Measurements from ENCODE around the gene IRX2. TPM values are rescaled to one million over a fixed set of nuclear protein-coding genes. Genes with fewer than 3 reads are reported as not detected.

Gene IRX2
- total and polyA plus RNA-seq, 2 donors (not counting 1 experiment from before 2014, with no cell fraction given) = 0.33 to 0.40 TPM

DNA sequence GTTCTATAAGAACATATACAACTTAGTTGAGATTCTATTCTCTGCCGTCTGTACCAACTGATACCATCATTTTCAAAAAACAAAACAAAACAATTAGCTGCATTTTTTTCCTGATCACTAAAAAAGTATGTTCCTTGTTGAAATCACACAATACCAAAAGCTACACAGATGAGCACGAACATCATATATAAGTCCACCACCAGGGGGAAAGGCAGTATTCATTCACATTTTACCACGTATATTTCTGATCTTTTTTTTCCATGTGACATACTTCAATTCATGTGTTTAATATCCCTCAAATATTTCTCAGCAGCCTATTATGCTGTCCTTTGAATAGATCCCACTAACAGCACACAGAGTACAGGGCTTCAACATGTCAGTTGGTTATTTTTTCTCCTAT, 40.6 kb downstream of the IRX2 start:
- Histone ChIP-seq H3K4me3 (replicated peaks in 1 of 4; ENCODE audit: control extremely low read depth in 1 of 4, insufficient read depth in 1 of 4, low read depth in 3 of 4, low read length in 4 of 4) (no peak overlapping the region), H3K79me2 (ENCODE audit: control insufficient read depth, insufficient read depth, low read length) (no peaks in the 10 kb centered on the region), H3K4me2 (ENCODE audit: extremely low read depth, insufficient read depth, low read length) (no peak overlapping the region), H3K9ac (ENCODE audit: insufficient read depth, low read length) (no peak overlapping the region), H3K27me3 (ENCODE audit: control insufficient read depth, insufficient read depth, low read length) (no peaks in the 10 kb centered on the region), H3K4me1 (ENCODE audit: control insufficient read depth, extremely low read depth, insufficient read depth, low read length) (no peaks in the 10 kb centered on the region), H3K27ac (ENCODE audit: insufficient read depth, low read length) (no peak overlapping the region), H3K9me3 (ENCODE audit: control insufficient read depth, insufficient read depth, low read depth, low read length) (no peaks in the 10 kb centered on the region), H2AFZ (ENCODE audit: low read length) (no peak overlapping the region), H3K36me3 (ENCODE audit: control insufficient read depth, insufficient read depth, low read length) (no peaks in the 10 kb centered on the region), H4K20me1 (ENCODE audit: control insufficient read depth, extremely low read depth, insufficient read depth, low read length) (no peaks in the 10 kb centered on the region)
- DNase-seq (ENCODE audit: low read depth in 2 of 2) = peak in 1 of 2 donors; percentile 2
- TF ChIP-seq, protein P1, sequence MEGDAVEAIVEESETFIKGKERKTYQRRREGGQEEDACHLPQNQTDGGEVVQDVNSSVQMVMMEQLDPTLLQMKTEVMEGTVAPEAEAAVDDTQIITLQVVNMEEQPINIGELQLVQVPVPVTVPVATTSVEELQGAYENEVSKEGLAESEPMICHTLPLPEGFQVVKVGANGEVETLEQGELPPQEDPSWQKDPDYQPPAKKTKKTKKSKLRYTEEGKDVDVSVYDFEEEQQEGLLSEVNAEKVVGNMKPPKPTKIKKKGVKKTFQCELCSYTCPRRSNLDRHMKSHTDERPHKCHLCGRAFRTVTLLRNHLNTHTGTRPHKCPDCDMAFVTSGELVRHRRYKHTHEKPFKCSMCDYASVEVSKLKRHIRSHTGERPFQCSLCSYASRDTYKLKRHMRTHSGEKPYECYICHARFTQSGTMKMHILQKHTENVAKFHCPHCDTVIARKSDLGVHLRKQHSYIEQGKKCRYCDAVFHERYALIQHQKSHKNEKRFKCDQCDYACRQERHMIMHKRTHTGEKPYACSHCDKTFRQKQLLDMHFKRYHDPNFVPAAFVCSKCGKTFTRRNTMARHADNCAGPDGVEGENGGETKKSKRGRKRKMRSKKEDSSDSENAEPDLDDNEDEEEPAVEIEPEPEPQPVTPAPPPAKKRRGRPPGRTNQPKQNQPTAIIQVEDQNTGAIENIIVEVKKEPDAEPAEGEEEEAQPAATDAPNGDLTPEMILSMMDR (conservative IDR thresholded peaks at IDR 0.05 in 1 of 2, IDR thresholded peaks at IDR 0.05 in 1 of 2; ENCODE audit: low read depth in 1 of 2, low read length in 2 of 2) = no peak
- TF ChIP-seq EZH2 (IDR thresholded peaks at IDR 0.05; ENCODE audit: low read length, missing control alignments) = no peak

DNA sequence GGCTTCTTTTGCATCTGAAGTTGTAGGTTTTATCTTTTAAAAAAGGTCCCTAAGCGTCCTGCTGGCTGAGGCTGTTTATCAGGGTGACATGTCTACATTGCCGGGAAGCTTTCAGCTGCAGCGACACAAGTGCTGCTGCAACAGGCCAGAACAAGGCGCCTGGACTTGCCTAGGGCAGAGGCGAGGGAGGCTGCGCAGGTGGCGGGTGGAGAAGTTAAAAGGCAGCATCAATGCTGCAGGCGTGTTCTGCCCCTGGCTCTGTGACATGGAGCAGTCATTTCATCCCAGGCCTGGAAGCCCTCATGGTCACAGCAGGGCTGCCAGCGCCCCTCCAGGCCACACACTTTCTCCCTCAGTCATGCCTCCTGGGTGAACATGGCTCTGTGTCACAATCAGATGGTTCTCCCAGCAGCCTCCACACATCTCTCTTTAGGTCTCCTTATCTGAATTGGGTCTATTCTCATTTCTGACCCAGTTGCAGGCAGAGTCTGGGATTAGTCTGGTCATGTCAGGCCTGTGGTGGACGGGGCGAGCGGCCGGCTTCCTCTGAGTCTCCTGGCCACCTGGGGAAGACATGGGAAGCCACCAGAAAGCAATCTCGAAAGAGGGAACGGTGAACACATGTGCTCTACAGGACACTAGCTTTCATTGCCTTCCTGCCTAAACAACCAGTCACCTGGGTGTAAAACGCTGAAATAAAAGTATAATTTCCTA, 41.3 kb downstream of the IRX2 start:
- TF ChIP-seq EZH2 (IDR thresholded peaks at IDR 0.05; ENCODE audit: low read length, missing control alignments) = no peak
- TF ChIP-seq, protein P1 (conservative IDR thresholded peaks at IDR 0.05 in 1 of 2, IDR thresholded peaks at IDR 0.05 in 1 of 2; ENCODE audit: low read depth in 1 of 2, low read length in 2 of 2) = no peak
- Histone ChIP-seq H3K36me3 (ENCODE audit: control insufficient read depth, insufficient read depth, low read length) (no peaks in the 10 kb centered on the region), H3K9ac (ENCODE audit: insufficient read depth, low read length) (no peak overlapping the region), H3K4me1 (ENCODE audit: control insufficient read depth, extremely low read depth, insufficient read depth, low read length) (no peaks in the 10 kb centered on the region), H3K4me2 (ENCODE audit: extremely low read depth, insufficient read depth, low read length) (no peak overlapping the region), H3K27me3 (ENCODE audit: control insufficient read depth, insufficient read depth, low read length) (no peaks in the 10 kb centered on the region), H3K27ac (ENCODE audit: insufficient read depth, low read length) (no peak overlapping the region), H2AFZ (ENCODE audit: low read length) (no peak overlapping the region), H4K20me1 (ENCODE audit: control insufficient read depth, extremely low read depth, insufficient read depth, low read length) (no peaks in the 10 kb centered on the region), H3K4me3 (replicated peaks in 1 of 4; ENCODE audit: control extremely low read depth in 1 of 4, insufficient read depth in 1 of 4, low read depth in 3 of 4, low read length in 4 of 4) (no peak overlapping the region), H3K79me2 (ENCODE audit: control insufficient read depth, insufficient read depth, low read length) (no peaks in the 10 kb centered on the region), H3K9me3 (ENCODE audit: control insufficient read depth, insufficient read depth, low read depth, low read length) (no peaks in the 10 kb centered on the region)
- DNase-seq (ENCODE audit: low read depth in 2 of 2) = no peak

DNA sequence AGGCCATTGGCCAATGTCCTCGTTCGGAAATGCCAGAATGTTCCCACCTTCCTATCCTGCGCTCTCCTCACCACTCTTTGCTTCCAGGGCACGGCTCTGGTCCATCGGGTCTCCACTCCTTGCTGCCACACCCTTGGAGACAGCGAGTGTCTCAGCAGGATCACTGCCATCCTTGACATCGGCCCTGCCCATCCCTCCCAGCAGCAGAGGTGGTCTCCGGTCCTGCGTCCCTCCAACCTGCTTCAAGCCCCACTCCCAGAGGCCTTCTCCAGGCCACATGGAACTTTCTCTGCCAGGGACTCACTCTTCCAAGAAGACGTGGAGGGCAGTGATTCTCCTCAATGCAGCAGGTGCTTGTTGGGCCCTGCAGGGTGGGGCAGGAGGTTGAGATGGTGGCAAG, 42.7 kb downstream of the IRX2 start:
- H3K36me3 ChIP-seq (ENCODE audit: control insufficient read depth, insufficient read depth, low read length) = no peaks in the 10 kb centered on the region
- no peaks in the 10 kb centered on the region for H3K9me3 ChIP-seq (ENCODE audit: control insufficient read depth, insufficient read depth, low read depth, low read length)
- H2AFZ ChIP-seq (ENCODE audit: low read length) = no peak overlapping the region
- H3K27me3 ChIP-seq (ENCODE audit: control insufficient read depth, insufficient read depth, low read length) = no peaks in the 10 kb centered on the region
- TF ChIP-seq EZH2 (IDR thresholded peaks at IDR 0.05; ENCODE audit: low read length, missing control alignments) = no peak
- TF ChIP-seq, protein P1 (conservative IDR thresholded peaks at IDR 0.05 in 1 of 2, IDR thresholded peaks at IDR 0.05 in 1 of 2; ENCODE audit: low read depth in 1 of 2, low read length in 2 of 2) = no peak
- no peak for DNase-seq (ENCODE audit: low read depth in 2 of 2)
- H3K4me2 ChIP-seq (ENCODE audit: extremely low read depth, insufficient read depth, low read length) = no peak overlapping the region
- no peaks in the 10 kb centered on the region for H3K4me1 ChIP-seq (ENCODE audit: control insufficient read depth, extremely low read depth, insufficient read depth, low read length)
- no peak overlapping the region for H3K4me3 ChIP-seq (replicated peaks in 1 of 4; ENCODE audit: control extremely low read depth in 1 of 4, insufficient read depth in 1 of 4, low read depth in 3 of 4, low read length in 4 of 4)
- no peak overlapping the region for H3K27ac ChIP-seq (ENCODE audit: insufficient read depth, low read length)
- no peak overlapping the region for H3K9ac ChIP-seq (ENCODE audit: insufficient read depth, low read length)
- H3K79me2 ChIP-seq (ENCODE audit: control insufficient read depth, insufficient read depth, low read length) = no peaks in the 10 kb centered on the region
- H4K20me1 ChIP-seq (ENCODE audit: control insufficient read depth, extremely low read depth, insufficient read depth, low read length) = no peaks in the 10 kb centered on the region

Measured in fibroblast of lung (primary cell).